ENCODE results near the gene VAMP8. TPM values are rescaled to one million over a fixed set of nuclear protein-coding genes. Genes with fewer than 3 reads are reported as not detected.

VAMP8 gene
- total and polyA plus RNA-seq, 2 of the 8 experiments (the other 6 are each of a cell fraction or from before 2014, with no cell fraction given): 34.4 to 69.7 TPM

DNA sequence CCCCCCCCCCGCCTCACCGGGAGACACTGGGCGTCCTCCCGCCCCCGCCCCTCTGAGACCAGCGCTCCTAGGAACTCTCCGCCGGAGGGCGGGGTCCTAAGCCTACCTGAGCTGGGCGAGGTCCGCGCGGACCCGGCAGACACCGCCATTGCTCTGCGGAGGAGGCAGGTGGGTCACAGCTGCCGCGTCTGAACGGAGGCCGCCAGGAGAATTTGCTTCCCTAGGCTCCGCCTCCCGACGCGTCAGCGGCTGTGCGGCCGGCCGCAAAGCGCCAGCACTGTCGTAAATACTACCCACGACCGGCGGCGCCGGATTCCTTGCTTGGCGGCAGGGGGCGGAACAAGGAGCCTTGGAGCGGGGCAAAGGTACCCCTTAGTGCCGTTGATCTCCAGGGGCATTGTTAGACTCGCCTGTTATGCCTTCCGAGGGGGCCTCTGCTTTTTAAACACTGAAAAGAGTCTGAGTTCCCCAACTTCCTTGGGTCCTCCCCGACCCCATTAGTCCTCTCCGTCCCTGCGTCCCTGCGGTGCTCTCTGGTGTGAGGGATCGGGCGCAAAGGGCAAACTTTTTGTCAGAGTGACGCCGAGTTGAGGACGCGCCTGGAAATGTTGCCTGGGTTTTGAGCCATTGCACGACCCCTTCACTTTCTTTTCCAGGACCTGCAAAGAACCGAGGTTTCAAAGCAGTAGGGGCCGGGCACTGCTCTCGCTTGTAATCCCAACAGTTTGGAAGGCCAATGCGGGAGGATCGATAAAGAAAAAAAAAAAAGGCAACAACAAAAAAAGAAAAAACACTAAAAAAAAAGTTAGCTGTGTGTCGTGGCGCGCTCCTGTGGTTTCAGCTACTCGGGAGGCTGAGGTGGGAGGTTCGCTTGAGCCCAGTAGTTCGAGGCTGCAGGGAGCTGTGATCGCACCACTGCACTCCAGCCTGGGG lies 15.8 kb upstream of the VAMP8 start, which contains the start of gene GGCX (continued):
- no peak for TF ChIP-seq SIRT6 (IDR thresholded peaks at IDR 0.05; ENCODE audit: low read length)
- no peak; the same call in 1 of the 2 replicates for TF ChIP-seq RBBP5 (IDR thresholded peaks at IDR 0.05; ENCODE audit: borderline replicate concordance, low read depth, low read length)
- TF ChIP-seq GABPA (IDR thresholded peaks at IDR 0.05; ENCODE audit: borderline replicate concordance, insufficient read depth, low read length): no peak
- peak in 1 of 2 experiments; percentile 91; a peak in 2 of 4 replicates for TF ChIP-seq SIN3A (conservative IDR thresholded peaks at IDR 0.05 in 1 of 2, IDR thresholded peaks at IDR 0.05 in 1 of 2; ENCODE audit: low read depth in 1 of 2, low read length in 2 of 2)
- peak; percentile 87 for TF ChIP-seq TAF7 (optimal IDR thresholded peaks at IDR 0.05; ENCODE audit: borderline replicate concordance, low read depth, low read length)
- TF ChIP-seq TBP (IDR thresholded peaks at IDR 0.05; ENCODE audit: low read depth, low read length): peak; percentile 91
- TF ChIP-seq ASH2L (IDR thresholded peaks at IDR 0.05; ENCODE audit: low read length): peak; percentile 93
- no peak for TF ChIP-seq SAP30 (IDR thresholded peaks at IDR 0.05; ENCODE audit: insufficient read depth, insufficient replicate concordance, low read length)
- TF ChIP-seq GTF2F1 (IDR thresholded peaks at IDR 0.05; ENCODE audit: borderline replicate concordance, low read depth, low read length): no peak
- TF ChIP-seq RAD21 (IDR thresholded peaks at IDR 0.05 in 1 of 2, conservative IDR thresholded peaks at IDR 0.05 in 1 of 2; ENCODE audit: low read depth in 2 of 2, low read length in 2 of 2): peak in 1 of 2 experiments; percentile 11; a peak in 1 of 4 replicates
- TF ChIP-seq ATF3 (IDR thresholded peaks at IDR 0.05; ENCODE audit: insufficient read depth, low read depth, low read length): peak; percentile 92
- peak; percentile 95 for TF ChIP-seq YY1 (IDR thresholded peaks at IDR 0.05; ENCODE audit: low read depth, low read length)
- TF ChIP-seq EGR1 (IDR thresholded peaks at IDR 0.05; ENCODE audit: borderline replicate concordance, low read depth, low read length): peak; percentile 57; the same call in 1 of the 2 replicates
- TF ChIP-seq BCL11A (IDR thresholded peaks at IDR 0.05; ENCODE audit: low read depth in 2 of 2, low read length in 2 of 2): no peak
- TF ChIP-seq TAF1 (IDR thresholded peaks at IDR 0.05; ENCODE audit: low read depth, low read length): peak; percentile 97
- peak; percentile 57 for TF ChIP-seq MAX (IDR thresholded peaks at IDR 0.05)
- no peak for TF ChIP-seq SIX5 (IDR thresholded peaks at IDR 0.05; ENCODE audit: low read depth, low read length)
- TF ChIP-seq TEAD4 (IDR thresholded peaks at IDR 0.05; ENCODE audit: low read depth, low read length): no peak
- TF ChIP-seq HDAC6 (IDR thresholded peaks at IDR 0.05; ENCODE audit: low read depth, low read length): no peak
- TF ChIP-seq TCF12 (IDR thresholded peaks at IDR 0.05; ENCODE audit: low read depth, low read length): peak; percentile 55; the same call in 1 of the 2 replicates
- TF ChIP-seq POLR2A (IDR thresholded peaks at IDR 0.05; ENCODE audit: control extremely low read depth in 1 of 2, low read depth in 2 of 2, low read length in 2 of 2): peak; percentile 95 to 97
- TF ChIP-seq EZH2 (IDR thresholded peaks at IDR 0.05; ENCODE audit: low read depth, low read length, severe bottlenecking): no peak

Data from H1 (cell line).